ENCODE measurements around the gene BCAP31. TPM values are rescaled to one million over a fixed set of nuclear protein-coding genes. Genes with fewer than 3 reads are reported as not detected.

BCAP31 gene
- total RNA-seq, result 100 to 1,000 TPM in 1 of 2 experiments, 10 to 100 TPM in 1; 97.6 to 102 TPM

DNA sequence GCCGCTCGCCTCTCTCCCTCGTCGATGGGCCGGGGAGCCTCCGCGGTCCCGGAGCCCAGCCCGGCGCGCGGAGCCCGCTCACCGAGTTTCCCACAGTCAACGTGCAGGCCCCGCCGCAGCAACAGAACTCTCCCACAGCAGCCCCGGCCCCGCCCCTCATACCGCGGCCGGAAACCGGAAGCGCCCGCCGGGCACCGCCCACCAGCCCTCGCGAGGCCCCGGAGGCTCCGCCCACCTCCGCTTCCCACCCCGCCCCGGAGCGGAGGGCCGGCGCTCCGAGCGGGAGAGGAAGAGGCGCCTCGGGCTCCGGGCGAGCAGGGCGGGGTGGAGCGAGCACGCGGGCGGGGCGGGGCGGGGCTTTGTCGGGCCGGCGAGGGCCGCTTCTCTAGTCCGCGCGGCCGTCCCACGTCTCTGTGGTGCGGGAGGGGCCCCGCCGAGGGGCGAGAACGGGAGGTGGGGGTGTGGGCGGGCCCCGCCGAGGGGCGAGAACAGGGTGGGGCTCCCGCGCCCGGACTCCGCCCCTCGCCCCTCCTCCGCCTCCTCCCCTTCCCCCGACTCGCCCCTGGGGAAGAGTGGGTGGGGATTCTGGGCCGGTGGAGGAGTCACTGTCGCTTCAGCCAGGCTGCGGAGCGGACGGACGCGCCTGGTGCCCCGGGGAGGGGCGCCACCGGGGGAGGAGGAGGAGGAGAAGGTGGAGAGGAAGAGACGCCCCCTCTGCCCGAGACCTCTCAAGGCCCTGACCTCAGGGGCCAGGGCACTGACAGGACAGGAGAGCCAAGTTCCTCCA lies at the start of gene BCAP31, which contains the start of gene ABCD1:
BCAP31 (minus strand) TSS at position 136 of the 787 bp plus-strand sequence. CDS start 1,143 bp downstream, outside the sequence.
ABCD1 (plus strand) TSS at position 605 of the 787 bp plus-strand sequence. CDS start 411 bp downstream, outside the sequence.
- H3K4me3 Mint-ChIP-seq, result peak within 1 kb of the TSS; percentile 89
- intact Hi-C loops (cut with micrococcal nuclease), result no loop called here
- H3K36me3 Mint-ChIP-seq (ENCODE audit: low read depth), result peaks cover 20% of the 10 kb centered on the region
- POLR2A ChIA-PET, result no interaction called here
- peak within 1 kb of the TSS; percentile 88 for H3K27ac Mint-ChIP-seq
- H3K9me3 Mint-ChIP-seq, result no peaks in the 10 kb centered on the region
- TF ChIP-seq, protein P1, sequence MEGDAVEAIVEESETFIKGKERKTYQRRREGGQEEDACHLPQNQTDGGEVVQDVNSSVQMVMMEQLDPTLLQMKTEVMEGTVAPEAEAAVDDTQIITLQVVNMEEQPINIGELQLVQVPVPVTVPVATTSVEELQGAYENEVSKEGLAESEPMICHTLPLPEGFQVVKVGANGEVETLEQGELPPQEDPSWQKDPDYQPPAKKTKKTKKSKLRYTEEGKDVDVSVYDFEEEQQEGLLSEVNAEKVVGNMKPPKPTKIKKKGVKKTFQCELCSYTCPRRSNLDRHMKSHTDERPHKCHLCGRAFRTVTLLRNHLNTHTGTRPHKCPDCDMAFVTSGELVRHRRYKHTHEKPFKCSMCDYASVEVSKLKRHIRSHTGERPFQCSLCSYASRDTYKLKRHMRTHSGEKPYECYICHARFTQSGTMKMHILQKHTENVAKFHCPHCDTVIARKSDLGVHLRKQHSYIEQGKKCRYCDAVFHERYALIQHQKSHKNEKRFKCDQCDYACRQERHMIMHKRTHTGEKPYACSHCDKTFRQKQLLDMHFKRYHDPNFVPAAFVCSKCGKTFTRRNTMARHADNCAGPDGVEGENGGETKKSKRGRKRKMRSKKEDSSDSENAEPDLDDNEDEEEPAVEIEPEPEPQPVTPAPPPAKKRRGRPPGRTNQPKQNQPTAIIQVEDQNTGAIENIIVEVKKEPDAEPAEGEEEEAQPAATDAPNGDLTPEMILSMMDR (IDR thresholded peaks at IDR 0.05), result no peak
- H3K27me3 Mint-ChIP-seq, result no peaks in the 10 kb centered on the region
- peak; percentile 85 for ATAC-seq
- peaks cover 23% of the 10 kb centered on the region for H3K4me1 Mint-ChIP-seq (ENCODE audit: low read depth)
- CTCF ChIA-PET, result interaction anchor here (0.7 kb wide), 1 partner anchor 9 kb away, joined by 4 read pairs; no protein-coding TSS in a partner anchor
- DNase-seq, result peak; percentile 89

DNA sequence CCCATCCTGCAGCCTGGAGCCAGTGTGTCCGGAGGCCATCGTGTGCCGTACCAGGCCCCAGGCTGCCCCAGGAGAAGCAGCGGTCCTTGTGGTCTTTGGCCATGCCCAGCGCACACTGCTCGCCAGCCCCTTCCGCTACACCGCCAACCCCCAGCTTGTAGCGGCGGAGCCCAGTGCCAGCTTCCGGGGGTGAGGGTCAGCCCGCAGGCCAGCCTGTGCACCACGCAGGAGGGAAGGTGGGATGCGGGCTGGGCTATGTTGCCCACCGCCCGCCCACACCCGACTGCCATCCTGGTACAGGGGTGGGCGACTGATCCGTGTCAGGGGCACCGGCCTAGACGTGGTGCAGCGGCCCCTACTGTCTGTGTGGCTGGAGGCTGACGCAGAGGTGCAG lies 49.0 kb upstream of the BCAP31 start:
- Mint-ChIP-seq H3K9me3 (no peaks in the 10 kb centered on the region), H3K4me3 (no peak overlapping the region), H3K27ac (no peak overlapping the region), H3K36me3 (ENCODE audit: low read depth) (no peaks in the 10 kb centered on the region), H3K4me1 (ENCODE audit: low read depth) (no peaks in the 10 kb centered on the region), H3K27me3 (no peaks in the 10 kb centered on the region)
- POLR2A ChIA-PET, result no interaction called here
- ATAC-seq (no peak), DNase-seq (no peak)
- CTCF ChIA-PET, result no interaction called here
- intact Hi-C loops (cut with micrococcal nuclease), result no loop called here
- TF ChIP-seq, protein P1 (IDR thresholded peaks at IDR 0.05), result no peak

DNA sequence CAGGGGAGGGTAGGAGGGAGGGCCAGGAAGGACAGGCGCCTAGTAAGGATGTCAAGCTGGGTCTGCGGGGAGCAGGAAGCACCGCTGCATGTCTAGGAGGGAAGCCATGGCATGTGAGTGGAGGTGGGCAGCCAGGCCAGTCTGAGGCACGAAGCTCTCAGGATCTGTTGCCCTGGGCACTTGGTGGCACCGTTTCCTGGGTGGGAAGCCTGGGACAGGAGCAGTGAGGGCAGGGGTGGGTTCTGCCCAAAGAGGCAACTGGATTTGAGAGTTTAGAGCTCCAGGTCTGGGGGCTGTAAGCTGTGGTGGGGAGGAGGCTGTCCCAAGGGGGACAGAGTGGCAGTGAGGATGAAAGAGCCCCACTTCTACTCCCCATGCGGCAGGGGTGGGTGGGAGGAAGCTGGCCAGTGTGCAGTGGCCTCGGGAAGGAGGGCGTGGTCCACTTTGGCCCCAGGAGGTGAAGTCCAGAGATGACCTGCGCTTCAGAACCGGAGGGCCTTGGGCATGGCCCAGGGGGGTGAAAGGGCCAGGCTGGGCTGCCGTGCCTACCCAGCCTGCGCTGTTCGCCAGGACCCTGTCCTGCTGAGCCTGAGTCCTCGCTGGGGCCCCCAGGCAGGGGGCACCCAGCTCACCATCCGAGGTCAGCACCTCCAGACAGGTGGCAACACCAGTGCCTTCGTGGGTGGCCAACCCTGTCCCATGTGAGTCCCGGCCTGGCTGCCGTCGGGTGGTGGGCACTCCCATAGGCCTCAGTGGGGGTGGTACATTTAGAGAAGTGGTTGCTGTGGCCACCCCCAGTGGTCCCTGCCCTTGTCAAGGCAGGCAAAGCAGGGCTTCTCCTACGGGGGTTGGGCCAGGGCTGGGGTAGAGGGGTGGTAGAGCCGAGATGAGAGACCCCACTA lies 48.4 kb upstream of the BCAP31 start:
- H3K27me3 Mint-ChIP-seq, result no peaks in the 10 kb centered on the region
- peaks cover 4% of the 10 kb centered on the region for H3K4me1 Mint-ChIP-seq (ENCODE audit: low read depth)
- CTCF ChIA-PET, result interaction anchor here (1.2 kb wide), 1 partner anchor 10 kb away, joined by 3 read pairs; no protein-coding TSS in a partner anchor
- POLR2A ChIA-PET, result no interaction called here
- no peaks in the 10 kb centered on the region for H3K36me3 Mint-ChIP-seq (ENCODE audit: low read depth)
- ATAC-seq (no peak), DNase-seq (no peak)
- TF ChIP-seq, protein P1 (IDR thresholded peaks at IDR 0.05), result no peak
- no peak overlapping the region for H3K4me3 Mint-ChIP-seq
- no peak overlapping the region for H3K27ac Mint-ChIP-seq
- no peaks in the 10 kb centered on the region for H3K9me3 Mint-ChIP-seq
- intact Hi-C loops (cut with micrococcal nuclease), result no loop called here

DNA sequence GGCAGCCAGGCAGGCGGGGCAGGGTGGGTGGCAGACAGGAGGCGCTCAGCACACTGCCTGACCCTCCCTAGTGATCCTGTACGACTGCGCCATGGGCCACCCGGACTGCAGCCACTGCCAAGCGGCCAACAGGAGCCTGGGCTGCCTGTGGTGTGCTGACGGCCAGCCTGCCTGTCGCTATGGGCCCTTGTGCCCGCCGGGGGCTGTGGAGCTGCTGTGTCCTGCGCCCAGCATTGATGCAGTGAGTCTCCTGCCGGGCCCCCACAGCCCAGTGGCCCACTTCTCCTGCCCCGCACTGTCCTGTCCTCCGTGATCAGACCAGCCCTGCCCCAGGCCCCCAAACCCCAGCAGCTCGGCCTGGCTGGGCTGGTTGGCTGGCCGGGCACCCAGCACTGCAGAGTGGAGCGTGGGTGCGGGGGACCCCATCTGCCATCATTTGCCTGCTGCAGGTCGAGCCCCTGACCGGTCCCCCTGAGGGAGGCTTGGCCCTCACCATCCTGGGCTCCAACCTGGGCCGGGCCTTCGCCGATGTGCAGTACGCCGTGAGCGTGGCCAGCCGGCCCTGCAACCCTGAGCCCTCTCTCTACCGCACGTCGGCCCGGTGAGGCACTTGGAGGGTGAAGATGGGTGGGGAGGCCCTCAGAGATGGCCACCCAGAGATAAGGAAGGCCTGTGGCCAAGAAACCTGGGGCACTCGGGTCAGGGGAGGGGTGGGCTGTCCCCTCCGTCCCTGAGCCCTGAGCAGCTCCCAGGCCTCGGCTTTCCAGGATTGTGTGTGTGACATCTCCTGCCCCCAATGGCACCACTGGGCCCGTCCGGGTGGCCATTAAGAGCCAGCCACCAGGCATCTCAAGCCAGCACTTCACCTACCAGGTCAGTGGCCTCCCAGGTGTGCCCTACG lies 47.5 kb upstream of the BCAP31 start:
- ChIA-PET POLR2A (no interaction called here), CTCF (interaction anchor here (1.2 kb wide), 1 partner anchor 9 kb away, joined by 3 read pairs; no protein-coding TSS in a partner anchor)
- intact Hi-C loops (cut with micrococcal nuclease), result no loop called here
- Mint-ChIP-seq H3K27me3 (no peaks in the 10 kb centered on the region), H3K4me1 (ENCODE audit: low read depth) (peaks cover 8% of the 10 kb centered on the region), H3K4me3 (no peak overlapping the region), H3K9me3 (no peaks in the 10 kb centered on the region), H3K36me3 (ENCODE audit: low read depth) (no peaks in the 10 kb centered on the region), H3K27ac (no peak overlapping the region)
- TF ChIP-seq, protein P1 (IDR thresholded peaks at IDR 0.05), result no peak
- ATAC-seq (no peak), DNase-seq (no peak)
